GM12878 (cell line): ENCODE results near the gene POGLUT3. TPM values are rescaled to one million over a fixed set of nuclear protein-coding genes. Genes with fewer than 3 reads are reported as not detected.
A peak's percentile ranks its signal among the peaks of the same experiment; 100 is the strongest.

Experiments used
- ATAC-seq: fragments of 200-7000 bp; cut with Tn5 transposase; 3 replicates; pipeline ENCODE4 v1.9.1; 2020; ENCODE audit warnings: mild to moderate bottlenecking, moderate library complexity
- BruUV-seq: library from RNA; stranded (reverse); fragments of 400-500 nt; replicated peaks from 2 replicates; lab custom pipeline; 2021; lab: Mats Ljungman, UMichigan
- CTCF ChIA-PET: fragments of 300-600 bp; sonication (Branson Sonifier 250); formaldehyde crosslinking; extraction: SDS; loops from one replicate; lab custom pipeline; 2021; ENCODE audit warnings: inconsistent platforms; lab: Yijun Ruan, JAX
- POLR2A ChIA-PET: fragments of 350-600 bp; formaldehyde crosslinking; extraction: SDS; loops from one replicate; lab custom pipeline; 2021; ENCODE audit warnings: inconsistent platforms; lab: Charles Lee
- RAD21 ChIA-PET: fragments of 300-600 bp; sonication (Branson Sonifier 250); formaldehyde crosslinking; loops from one replicate; lab custom pipeline; 2023; ENCODE audit warnings: antibody characterized with exemption; ENCODE audit not compliant: unreplicated experiment; lab: Charles Lee
- SMC1A ChIA-PET: fragments of 300-600 bp; sonication (Branson Sonifier 250); formaldehyde crosslinking; loops from one replicate; lab custom pipeline; 2023; ENCODE audit not compliant: unreplicated experiment, uncharacterized antibody; lab: Charles Lee
- DNase-seq: peaks from one replicate; pipeline ENCODE4 v3.0.0-alpha.2; 2011; ENCODE audit warnings: low read depth, low spot score
- FAIRE-seq: peaks from 3 replicates; lab custom pipeline; 2011; peaks lifted over from hg19 to GRCh38; lab: Jason Lieb, UNC
- H2AFZ ChIP-seq: 2 replicates; pipeline ENCODE4 v1.6.0; 2011; ENCODE audit warnings: low read depth, low read length, control low read depth; ENCODE audit not compliant: control insufficient read depth
- H3K27ac ChIP-seq: 2 replicates; pipeline ENCODE4 v1.5.1; 2011; ENCODE audit warnings: control low read depth; ENCODE audit not compliant: control insufficient read depth, insufficient read depth
- H3K27me3 ChIP-seq, 2 experiments: replicated peaks in 1 of 2; 2 replicates each; pipeline versions ENCODE4 v1.6.0 to v1.6.1; 2011; ENCODE audit warnings: low read length in 1 of 2; ENCODE audit not compliant: control insufficient read depth in 2 of 2, insufficient read depth in 2 of 2
- H3K36me3 ChIP-seq, 2 experiments: 2 replicates each; pipeline ENCODE4 v1.5.1; 2011; ENCODE audit warnings: low read length in 1 of 2; ENCODE audit not compliant: control insufficient read depth in 2 of 2, insufficient read depth in 2 of 2
- H3K4me1 ChIP-seq: 2 replicates; pipeline ENCODE4 v1.6.1; 2011; ENCODE audit warnings: mild to moderate bottlenecking, low read length, moderate library complexity, mixed read lengths; ENCODE audit not compliant: control insufficient read depth, insufficient read depth
- H3K4me2 ChIP-seq: 2 replicates; pipeline ENCODE4 v1.6.0; 2011; ENCODE audit warnings: control low read depth; ENCODE audit not compliant: control insufficient read depth, insufficient read depth
- H3K4me3 ChIP-seq: fragments of 200-600 bp; sonication (generic); 2 replicates; pipeline ENCODE4 v1.5.1; 2016
- H3K79me2 ChIP-seq: 2 replicates; pipeline ENCODE4 v1.6.0; 2011; ENCODE audit warnings: low read length; ENCODE audit not compliant: control insufficient read depth, insufficient read depth
- H3K9ac ChIP-seq: 2 replicates; pipeline ENCODE4 v1.8.0; 2011; ENCODE audit warnings: low read length, control low read depth, mixed read lengths; ENCODE audit not compliant: control insufficient read depth, insufficient read depth
- H3K9me3 ChIP-seq: replicated peaks from 3 replicates; pipeline ENCODE4 v1.5.1; 2011; ENCODE audit warnings: mild to moderate bottlenecking, low read length; ENCODE audit not compliant: control insufficient read depth, insufficient read depth
- H4K20me1 ChIP-seq: 2 replicates; pipeline ENCODE4 v1.6.0; 2011; ENCODE audit not compliant: control insufficient read depth, insufficient read depth
- ATF7 ChIP-seq: fragments of 450-650 bp; IDR thresholded peaks from 2 replicates; pipeline ENCODE4 v1.6.1; 2016; ENCODE audit warnings: low read depth, mild to moderate bottlenecking
- BMI1 ChIP-seq: fragments of 450-650 bp; IDR thresholded peaks from 2 replicates; pipeline ENCODE4 v1.6.1; 2016; ENCODE audit warnings: mild to moderate bottlenecking, moderate library complexity, borderline replicate concordance
- EP300 ChIP-seq, 2 experiments: fragments of 150-350 bp in 1 of 2; IDR thresholded peaks; 2 replicates each; pipeline ENCODE4 v1.6.1; 2011 to 2012; ENCODE audit warnings: low read depth in 2 of 2, low read length in 2 of 2, borderline replicate concordance in 1 of 2, improper control_type of control experiment in 1 of 2, inconsistent platforms in 1 of 2; ENCODE audit not compliant: control insufficient read depth in 1 of 2
- HDGF ChIP-seq: fragments of 450-650 bp; IDR thresholded peaks from 2 replicates; pipeline ENCODE4 v1.6.1; 2016; ENCODE audit warnings: antibody characterized with exemption
- IKZF1 ChIP-seq: fragments of 450-650 bp; conservative IDR thresholded peaks from 2 replicates; pipeline ENCODE4 v1.6.1; 2017; ENCODE audit warnings: antibody characterized with exemption, mild to moderate bottlenecking
- JUND ChIP-seq: IDR thresholded peaks from 2 replicates; pipeline ENCODE4 v1.6.1; 2012; ENCODE audit warnings: low read depth, mild to moderate bottlenecking, low read length, improper control_type of control experiment, moderate library complexity
- MYB ChIP-seq: fragments of 150-350 bp; IDR thresholded peaks from 2 replicates; pipeline ENCODE4 v1.6.1; 2014; ENCODE audit warnings: mild to moderate bottlenecking, low read depth, low read length, borderline replicate concordance
- NFXL1 ChIP-seq: fragments of 450-650 bp; IDR thresholded peaks from 2 replicates; pipeline ENCODE4 v1.6.1; 2017; ENCODE audit warnings: antibody characterized with exemption, mild to moderate bottlenecking, borderline replicate concordance
- PML ChIP-seq: IDR thresholded peaks from 2 replicates; pipeline ENCODE4 v1.6.1; 2012; ENCODE audit warnings: low read length, inconsistent platforms
- RBBP5 ChIP-seq: fragments of 200-600 bp; sonication (generic); conservative IDR thresholded peaks from 2 replicates; pipeline ENCODE4 v1.6.1; 2016
- SP1 ChIP-seq: IDR thresholded peaks from one replicate; pipeline ENCODE4 v1.6.1; 2011; ENCODE audit warnings: low read depth, low read length
- SRF ChIP-seq, 2 experiments: IDR thresholded peaks; 2 replicates each; pipeline ENCODE4 v1.6.1; 2011; ENCODE audit warnings: low read depth in 2 of 2, low read length in 2 of 2, mild to moderate bottlenecking in 1 of 2, moderate library complexity in 1 of 2
- YBX1 ChIP-seq: fragments of 450-650 bp; IDR thresholded peaks from 2 replicates; pipeline ENCODE4 v1.6.1; 2016; ENCODE audit warnings: antibody characterized with exemption
- WGBS: methylation state at CpG from one replicate; pipeline ENCODE4 v1.1.6; 2016; ENCODE audit warnings: low lambda C conversion rate; ENCODE audit not compliant: insufficient replicate concordance, insufficient coverage; ENCODE audit errors: missing lambda C conversion rate; 5-methylcytosine and 5-hydroxymethylcytosine counted together
- in situ Hi-C: fragments of 300-500 bp; cut with MboI; formaldehyde crosslinking; loops from 9 replicates; pipeline ENCODE4 v1.14.3; 2018; ENCODE audit warnings: mixed read lengths
- intact Hi-C: fragments of 100-400 bp; cut with micrococcal nuclease; formaldehyde crosslinking; loops from one replicate; pipeline ENCODE4 v1.14.2; 2022; ENCODE audit not compliant: unreplicated experiment
- polyA plus RNA-seq, 11 experiments: library from polyadenylated mRNA; depleted of rRNA in 4 of 11; unstranded in 6 of 11; stranded (reverse) in 5 of 11; fragments of >200 nt; fragmentation: Nextera tagmentation in 4 of 11; fragmentation: Illumina TruSeq in 1 of 11; extraction: Ambion mirVana in 4 of 11; extraction: Trizol in 1 of 11; gene quantifications; 1 replicate in 1 of 11; 2 replicates in 10 of 11; pipeline versions ENCODE4 v1.2.1 to v1.2.3, GENCODE V29; 2011 to 2016; ENCODE audit warnings: inconsistent platforms in 2 of 11, missing spikeins in 2 of 11, low read depth in 1 of 11
- total RNA-seq, 4 experiments: library from RNA; depleted of rRNA in 3 of 4; stranded (reverse); fragments of >200 nt in 3 of 4; fragmentation: Illumina TruSeq in 1 of 4; extraction: Trizol in 1 of 4; gene quantifications; 2 replicates each; pipeline versions ENCODE4 v1.2.1 to v1.2.3, GENCODE V29; 2013 to 2021
- TF ChIP-seq, protein P1 (sequence below): fragments of 450-650 bp; IDR thresholded peaks from 2 replicates; pipeline ENCODE4 v1.6.1; 2016; ENCODE audit warnings: mild to moderate bottlenecking, moderate library complexity, borderline replicate concordance
- TF ChIP-seq, protein P2 (sequence below): IDR thresholded peaks from 2 replicates; pipeline ENCODE4 v1.6.1; 2012; ENCODE audit warnings: low read length, inconsistent platforms
- TF ChIP-seq, protein P3 (sequence below): fragments of 450-650 bp; IDR thresholded peaks from 2 replicates; pipeline ENCODE4 v1.6.1; 2014; ENCODE audit warnings: mild to moderate bottlenecking

Gene POGLUT3
- total and polyA plus RNA-seq, 10 of the 15 experiments (the other 5 are each of a cell fraction or from before 2014, with no cell fraction given): 3.7 to 21.5 (median 12.9) TPM

GRCh38 chr11:108466405-108466804 lies 31.8 kb downstream of the POGLUT3 start:
- Histone ChIP-seq H4K20me1 (no peaks in the 10 kb centered on the region), H3K4me1 (no peaks in the 10 kb centered on the region), H3K4me3 (peak overlapping the region; percentile 74), H3K27ac (peak overlapping the region; percentile 93), H3K9ac (peak overlapping the region; percentile 99), H3K9me3 (no peaks in the 10 kb centered on the region), H2AFZ (peak overlapping the region; percentile 90), H3K36me3 (no peaks in the 10 kb centered on the region), H3K4me2 (peak overlapping the region; percentile 58), H3K27me3 (no peaks in the 10 kb centered on the region), H3K79me2 (no peaks in the 10 kb centered on the region)
- ChIA-PET SMC1A (interaction anchor here (0.6 to 2.9 kb wide), 3 partner anchors 28 to 237 kb away, joined by 3 to 16 read pairs (median 3); no protein-coding TSS in a partner anchor), CTCF (interaction anchor here (1.4 to 2.3 kb wide), 2 partner anchors 184 to 458 kb away, joined by 3 to 6 read pairs; partner anchors contain the start of gene CUL5), RAD21 (interaction anchor here (1.0 to 1.5 kb wide), 2 partner anchors 180 to 181 kb away, joined by 3 to 4 read pairs; no protein-coding TSS in a partner anchor), POLR2A (interaction anchor here (0.6 kb wide), 1 partner anchor 199 kb away, joined by 3 read pairs; the partner anchor contains the start of gene DDX10)
- in situ Hi-C loops (no loop called here), intact Hi-C loops (loop anchor here (2.0 to 10.0 kb wide), 3 partner anchors 30 to 242 kb away; partner anchors contain the start of genes ATM and NPAT)
- WGBS: 59% methylated on average over 7 of the region's 7 CpGs
- BruUV-seq: no TSS peak
- TF ChIP-seq BMI1 (no peak), HDGF (no peak), JUND (no peak), MYB (no peak), SRF (IDR thresholded peaks at IDR 0.05; ENCODE audit: low read depth in 2 of 2, low read length in 2 of 2) (no peak), NFXL1 (no peak), RBBP5 (no peak), IKZF1 (no peak), SP1 (no peak), ATF7 (no peak), PML (no peak), YBX1 (no peak), EP300 (IDR thresholded peaks at IDR 0.05; ENCODE audit: borderline replicate concordance in 1 of 2, control insufficient read depth in 1 of 2, low read depth in 2 of 2, low read length in 2 of 2) (no peak)
- TF ChIP-seq, protein P1, sequence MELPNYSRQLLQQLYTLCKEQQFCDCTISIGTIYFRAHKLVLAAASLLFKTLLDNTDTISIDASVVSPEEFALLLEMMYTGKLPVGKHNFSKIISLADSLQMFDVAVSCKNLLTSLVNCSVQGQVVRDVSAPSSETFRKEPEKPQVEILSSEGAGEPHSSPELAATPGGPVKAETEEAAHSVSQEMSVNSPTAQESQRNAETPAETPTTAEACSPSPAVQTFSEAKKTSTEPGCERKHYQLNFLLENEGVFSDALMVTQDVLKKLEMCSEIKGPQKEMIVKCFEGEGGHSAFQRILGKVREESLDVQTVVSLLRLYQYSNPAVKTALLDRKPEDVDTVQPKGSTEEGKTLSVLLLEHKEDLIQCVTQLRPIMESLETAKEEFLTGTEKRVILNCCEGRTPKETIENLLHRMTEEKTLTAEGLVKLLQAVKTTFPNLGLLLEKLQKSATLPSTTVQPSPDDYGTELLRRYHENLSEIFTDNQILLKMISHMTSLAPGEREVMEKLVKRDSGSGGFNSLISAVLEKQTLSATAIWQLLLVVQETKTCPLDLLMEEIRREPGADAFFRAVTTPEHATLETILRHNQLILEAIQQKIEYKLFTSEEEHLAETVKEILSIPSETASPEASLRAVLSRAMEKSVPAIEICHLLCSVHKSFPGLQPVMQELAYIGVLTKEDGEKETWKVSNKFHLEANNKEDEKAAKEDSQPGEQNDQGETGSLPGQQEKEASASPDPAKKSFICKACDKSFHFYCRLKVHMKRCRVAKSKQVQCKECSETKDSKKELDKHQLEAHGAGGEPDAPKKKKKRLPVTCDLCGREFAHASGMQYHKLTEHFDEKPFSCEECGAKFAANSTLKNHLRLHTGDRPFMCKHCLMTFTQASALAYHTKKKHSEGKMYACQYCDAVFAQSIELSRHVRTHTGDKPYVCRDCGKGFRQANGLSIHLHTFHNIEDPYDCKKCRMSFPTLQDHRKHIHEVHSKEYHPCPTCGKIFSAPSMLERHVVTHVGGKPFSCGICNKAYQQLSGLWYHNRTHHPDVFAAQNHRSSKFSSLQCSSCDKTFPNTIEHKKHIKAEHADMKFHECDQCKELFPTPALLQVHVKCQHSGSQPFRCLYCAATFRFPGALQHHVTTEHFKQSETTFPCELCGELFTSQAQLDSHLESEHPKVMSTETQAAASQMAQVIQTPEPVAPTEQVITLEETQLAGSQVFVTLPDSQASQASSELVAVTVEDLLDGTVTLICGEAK: no peak
- TF ChIP-seq, protein P2, sequence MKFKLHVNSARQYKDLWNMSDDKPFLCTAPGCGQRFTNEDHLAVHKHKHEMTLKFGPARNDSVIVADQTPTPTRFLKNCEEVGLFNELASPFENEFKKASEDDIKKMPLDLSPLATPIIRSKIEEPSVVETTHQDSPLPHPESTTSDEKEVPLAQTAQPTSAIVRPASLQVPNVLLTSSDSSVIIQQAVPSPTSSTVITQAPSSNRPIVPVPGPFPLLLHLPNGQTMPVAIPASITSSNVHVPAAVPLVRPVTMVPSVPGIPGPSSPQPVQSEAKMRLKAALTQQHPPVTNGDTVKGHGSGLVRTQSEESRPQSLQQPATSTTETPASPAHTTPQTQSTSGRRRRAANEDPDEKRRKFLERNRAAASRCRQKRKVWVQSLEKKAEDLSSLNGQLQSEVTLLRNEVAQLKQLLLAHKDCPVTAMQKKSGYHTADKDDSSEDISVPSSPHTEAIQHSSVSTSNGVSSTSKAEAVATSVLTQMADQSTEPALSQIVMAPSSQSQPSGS: no peak
- TF ChIP-seq, protein P3, sequence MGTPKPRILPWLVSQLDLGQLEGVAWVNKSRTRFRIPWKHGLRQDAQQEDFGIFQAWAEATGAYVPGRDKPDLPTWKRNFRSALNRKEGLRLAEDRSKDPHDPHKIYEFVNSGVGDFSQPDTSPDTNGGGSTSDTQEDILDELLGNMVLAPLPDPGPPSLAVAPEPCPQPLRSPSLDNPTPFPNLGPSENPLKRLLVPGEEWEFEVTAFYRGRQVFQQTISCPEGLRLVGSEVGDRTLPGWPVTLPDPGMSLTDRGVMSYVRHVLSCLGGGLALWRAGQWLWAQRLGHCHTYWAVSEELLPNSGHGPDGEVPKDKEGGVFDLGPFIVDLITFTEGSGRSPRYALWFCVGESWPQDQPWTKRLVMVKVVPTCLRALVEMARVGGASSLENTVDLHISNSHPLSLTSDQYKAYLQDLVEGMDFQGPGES: no peak
- no peak for ATAC-seq
- no peak for DNase-seq
- no peak for FAIRE-seq
